HS-5 (cell line): ENCODE measurements around the gene ATF7.
"Not testable (repeated sequence)": the region's sequence is repeated elsewhere in the genome, so short reads cannot be mapped to it uniquely, and the experiment has no call there.

Source experiments
- DNase-seq: peaks from one replicate; pipeline ENCODE4 v3.0.0-alpha.2; 2012; ENCODE audit warnings: low read depth

Gene ATF7

GRCh38 chr12:53481939-53482586 is 144.1 kb downstream of the ATF7 start:
- DNase-seq: no peak

GRCh38 chr12:53481458-53481857 is 144.7 kb downstream of the ATF7 start:
- not testable (repeated sequence) for DNase-seq

GRCh38 chr12:53480491-53481442 is 145.4 kb downstream of the ATF7 start:
- no peak for DNase-seq

- no peak for DNase-seq
These were observed 146.9 kb downstream of the ATF7 start for GRCh38 chr12:53479331-53479730.

- no peak for DNase-seq
These were observed 147.3 kb downstream of the ATF7 start for GRCh38 chr12:53478865-53479264.

- no peak for DNase-seq
These were observed 149.4 kb downstream of the ATF7 start for GRCh38 chr12:53476769-53477209.

GRCh38 chr12:53474819-53475218 is 151.4 kb downstream of the ATF7 start:
- DNase-seq: no peak

- no peak for DNase-seq
These were observed 152.1 kb downstream of the ATF7 start for GRCh38 chr12:53474077-53474476.

GRCh38 chr12:53472056-53472582 is 154.1 kb downstream of the ATF7 start:
- DNase-seq: no peak

- no peak for DNase-seq
These were observed 157.9 kb downstream of the ATF7 start for GRCh38 chr12:53468282-53468681.

GRCh38 chr12:53467880-53468279 is 158.3 kb downstream of the ATF7 start:
- no peak for DNase-seq

GRCh38 chr12:53467082-53467481 is 159.1 kb downstream of the ATF7 start:
- DNase-seq: no peak

- DNase-seq: no peak
These were observed 159.5 kb downstream of the ATF7 start for GRCh38 chr12:53466640-53467039.

- DNase-seq: no peak
These were observed 160.5 kb downstream of the ATF7 start for GRCh38 chr12:53465679-53466078.

GRCh38 chr12:53464685-53465418 is 161.3 kb downstream of the ATF7 start:
- no peak for DNase-seq

GRCh38 chr12:53463802-53464560 is 162.2 kb downstream of the ATF7 start:
- no peak for DNase-seq

GRCh38 chr12:53462935-53463334 is 163.2 kb downstream of the ATF7 start:
- DNase-seq: no peak

- no peak for DNase-seq
These were observed 164.6 kb downstream of the ATF7 start for GRCh38 chr12:53461591-53461990.

GRCh38 chr12:53461059-53461458 is 165.1 kb downstream of the ATF7 start:
- DNase-seq: no peak

- DNase-seq: no peak
These were observed 167.1 kb downstream of the ATF7 start for GRCh38 chr12:53459097-53459496.
